ENCODE results near the gene AMOTL2.

The AMOTL2 gene

DNA sequence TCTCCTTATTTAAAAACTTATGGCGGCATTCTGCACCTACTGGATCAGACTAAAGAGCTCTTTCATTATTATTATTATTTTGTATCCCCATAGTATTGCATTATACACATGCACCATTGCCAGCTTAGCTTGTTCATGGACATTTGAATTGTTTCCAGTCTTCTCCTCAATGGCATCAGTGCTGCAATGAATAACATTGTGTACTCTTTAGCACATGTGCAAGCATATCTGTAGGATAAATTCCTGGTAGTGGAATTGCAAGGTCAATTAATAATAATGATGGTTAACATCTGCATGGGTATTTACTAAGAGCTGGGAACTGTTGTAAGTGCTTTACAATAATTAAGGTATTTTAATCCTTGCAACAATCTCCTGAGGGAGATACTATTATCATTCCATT is 52.0 kb downstream of the AMOTL2 start:
- H3K4me3 ChIP-seq (ENCODE audit: low read depth, low read length), result no peak overlapping the region
- in situ Hi-C loops (cut with HindIII; ENCODE audit: low sequenced_read_pairs), result no loop called here
- TF ChIP-seq, protein P1, sequence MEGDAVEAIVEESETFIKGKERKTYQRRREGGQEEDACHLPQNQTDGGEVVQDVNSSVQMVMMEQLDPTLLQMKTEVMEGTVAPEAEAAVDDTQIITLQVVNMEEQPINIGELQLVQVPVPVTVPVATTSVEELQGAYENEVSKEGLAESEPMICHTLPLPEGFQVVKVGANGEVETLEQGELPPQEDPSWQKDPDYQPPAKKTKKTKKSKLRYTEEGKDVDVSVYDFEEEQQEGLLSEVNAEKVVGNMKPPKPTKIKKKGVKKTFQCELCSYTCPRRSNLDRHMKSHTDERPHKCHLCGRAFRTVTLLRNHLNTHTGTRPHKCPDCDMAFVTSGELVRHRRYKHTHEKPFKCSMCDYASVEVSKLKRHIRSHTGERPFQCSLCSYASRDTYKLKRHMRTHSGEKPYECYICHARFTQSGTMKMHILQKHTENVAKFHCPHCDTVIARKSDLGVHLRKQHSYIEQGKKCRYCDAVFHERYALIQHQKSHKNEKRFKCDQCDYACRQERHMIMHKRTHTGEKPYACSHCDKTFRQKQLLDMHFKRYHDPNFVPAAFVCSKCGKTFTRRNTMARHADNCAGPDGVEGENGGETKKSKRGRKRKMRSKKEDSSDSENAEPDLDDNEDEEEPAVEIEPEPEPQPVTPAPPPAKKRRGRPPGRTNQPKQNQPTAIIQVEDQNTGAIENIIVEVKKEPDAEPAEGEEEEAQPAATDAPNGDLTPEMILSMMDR (IDR thresholded peaks at IDR 0.05; ENCODE audit: low read depth, low read length), result no peak
- no peak for DNase-seq (ENCODE audit: low read depth, low spot score)

- TF ChIP-seq, protein P1 (IDR thresholded peaks at IDR 0.05; ENCODE audit: low read depth, low read length), result no peak
- in situ Hi-C loops (cut with HindIII; ENCODE audit: low sequenced_read_pairs), result no loop called here
- H3K4me3 ChIP-seq (ENCODE audit: low read depth, low read length), result no peak overlapping the region
- DNase-seq (ENCODE audit: low read depth, low spot score), result peak; percentile 44
Measured at GRCh38 chr3:134320749-134321148, 53.5 kb downstream of the AMOTL2 start.

DNA sequence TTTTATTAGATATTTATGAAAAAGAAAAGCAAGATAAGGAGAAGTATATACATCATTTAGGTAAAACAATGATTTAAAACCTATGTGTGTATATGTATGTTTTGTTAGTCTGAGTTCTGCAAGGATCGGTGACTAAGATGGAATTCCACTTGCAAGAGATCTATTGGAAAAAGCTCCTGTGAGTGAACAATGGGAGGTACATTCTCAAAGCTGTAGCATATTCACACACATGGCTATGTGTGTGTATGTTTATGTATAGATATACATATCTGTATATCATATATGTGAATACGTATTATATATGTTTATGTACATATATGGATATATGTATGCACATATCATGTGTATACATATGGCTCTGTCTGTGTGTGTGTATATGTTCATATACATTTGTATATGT is 54.3 kb downstream of the AMOTL2 start:
- H3K4me3 ChIP-seq (ENCODE audit: low read depth, low read length), result no peak overlapping the region
- DNase-seq (ENCODE audit: low read depth, low spot score), result no peak
- TF ChIP-seq, protein P1 (IDR thresholded peaks at IDR 0.05; ENCODE audit: low read depth, low read length), result no peak
- in situ Hi-C loops (cut with HindIII; ENCODE audit: low sequenced_read_pairs), result no loop called here

DNA sequence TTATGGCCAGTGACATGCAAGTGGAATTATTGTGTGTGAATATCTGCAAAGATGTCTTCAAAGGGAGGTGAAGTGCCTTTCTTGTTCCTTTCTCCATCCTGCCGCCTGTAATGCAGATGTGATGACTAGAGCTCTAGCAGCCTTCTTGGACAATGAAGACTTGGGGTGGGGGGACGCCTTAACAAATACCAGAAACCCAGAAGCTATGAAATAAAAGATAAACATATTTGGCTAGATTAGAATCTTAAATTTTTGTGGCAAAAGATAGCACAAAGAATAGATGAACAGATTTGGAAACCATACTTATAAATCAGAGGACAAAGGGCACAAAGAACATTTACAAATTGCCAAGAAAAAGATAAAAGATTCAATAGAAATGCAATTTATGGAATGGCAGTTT is 56.1 kb downstream of the AMOTL2 start:
- H3K4me3 ChIP-seq (ENCODE audit: low read depth, low read length), result no peak overlapping the region
- no peak for DNase-seq (ENCODE audit: low read depth, low spot score)
- in situ Hi-C loops (cut with HindIII; ENCODE audit: low sequenced_read_pairs), result no loop called here
- TF ChIP-seq, protein P1 (IDR thresholded peaks at IDR 0.05; ENCODE audit: low read depth, low read length), result no peak

DNA sequence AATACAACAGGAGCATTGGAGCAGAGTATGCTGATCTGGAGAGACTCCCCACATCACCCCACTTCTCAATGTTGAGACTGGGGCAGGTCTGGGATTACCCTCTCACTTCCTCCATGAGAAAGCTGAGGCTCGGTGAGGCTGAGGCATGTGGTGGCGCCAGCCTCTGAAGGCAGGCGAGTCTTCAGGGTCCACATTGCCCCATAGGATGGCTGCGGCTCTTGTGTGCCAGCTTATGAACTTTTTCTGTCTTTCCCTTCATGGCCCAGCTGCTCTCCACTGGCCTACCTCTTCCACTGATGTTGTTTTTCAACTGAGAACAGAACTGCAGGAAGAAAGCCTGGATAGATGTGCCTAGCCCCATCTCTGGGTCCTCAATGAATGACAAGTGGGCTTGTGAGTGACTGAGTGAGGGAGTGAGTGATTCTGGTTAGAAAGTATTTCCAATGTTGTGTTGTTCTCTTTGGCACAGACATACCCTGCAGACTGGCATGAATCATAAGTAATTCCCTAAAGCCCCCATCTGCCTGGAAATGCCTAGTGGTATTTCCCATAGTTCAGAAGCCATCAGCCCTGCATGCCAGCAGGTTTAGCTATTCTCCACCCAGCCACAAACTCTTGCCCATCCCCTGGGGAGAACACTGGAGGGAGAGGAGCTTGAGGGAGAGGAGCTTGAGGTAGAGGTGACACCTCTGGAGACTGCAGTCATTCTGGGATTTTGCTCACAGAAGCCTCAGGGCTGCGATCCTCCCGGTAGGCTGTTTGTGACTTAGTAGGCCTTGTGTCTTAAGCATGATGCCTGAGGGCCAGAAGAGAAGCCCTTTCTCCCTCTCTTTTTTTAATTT is 56.9 kb downstream of the AMOTL2 start:
- in situ Hi-C loops (cut with HindIII; ENCODE audit: low sequenced_read_pairs), result no loop called here
- TF ChIP-seq, protein P1 (IDR thresholded peaks at IDR 0.05; ENCODE audit: low read depth, low read length), result no peak
- DNase-seq (ENCODE audit: low read depth, low spot score), result peak; percentile 50
- no peak overlapping the region for H3K4me3 ChIP-seq (ENCODE audit: low read depth, low read length)

GRCh38 chr3:134315286-134316106 is 58.8 kb downstream of the AMOTL2 start:
- no peak overlapping the region for H3K4me3 ChIP-seq (ENCODE audit: low read depth, low read length)
- TF ChIP-seq, protein P1 (IDR thresholded peaks at IDR 0.05; ENCODE audit: low read depth, low read length), result no peak
- in situ Hi-C loops (cut with HindIII; ENCODE audit: low sequenced_read_pairs), result no loop called here
- peak; percentile 97 for DNase-seq (ENCODE audit: low read depth, low spot score)

All from astrocyte of the spinal cord (primary cell).